ENCODE results near the gene GTF3C5.
"Not testable (repeated sequence)": the region's sequence is repeated elsewhere in the genome, so short reads cannot be mapped to it uniquely, and the experiment has no call there.

The GTF3C5 gene

DNA sequence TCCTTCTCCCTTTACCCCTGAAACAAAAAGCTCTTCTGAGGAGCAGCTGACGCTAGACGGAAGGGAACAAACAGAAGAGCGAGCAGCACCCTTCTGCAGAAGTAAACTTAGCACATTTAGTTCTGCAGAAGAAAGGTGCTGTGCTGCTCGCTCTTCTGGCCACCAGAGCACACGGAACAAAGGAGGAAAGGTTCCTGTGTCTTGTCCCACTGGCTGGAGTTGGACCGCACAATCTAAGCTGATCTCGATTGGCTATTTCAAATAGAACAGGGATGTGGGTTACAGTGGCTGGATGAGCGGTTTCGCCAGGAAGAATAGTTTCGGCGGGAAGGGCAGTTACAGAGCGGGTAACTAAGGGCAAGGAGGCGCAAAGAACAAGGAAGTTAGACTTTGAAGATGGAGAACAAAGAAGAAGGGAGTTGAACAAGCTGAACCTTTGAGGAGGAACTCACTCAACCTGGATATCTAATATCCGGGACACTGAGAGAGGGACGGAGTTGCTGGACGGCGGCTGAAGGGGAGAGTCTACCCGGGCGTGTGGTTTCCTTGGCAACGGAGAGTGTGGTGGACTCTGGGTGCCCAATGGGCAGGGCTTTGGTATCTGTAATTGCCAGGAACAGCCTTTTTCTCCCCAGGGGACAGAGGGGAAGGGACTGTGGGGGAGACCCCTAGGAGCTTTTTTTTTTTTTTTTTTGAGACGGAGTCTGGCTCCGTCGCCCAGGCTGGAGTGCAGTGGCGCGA lies 7.1 kb downstream of the GTF3C5 start:
- Histone ChIP-seq H3K4me3 (ENCODE audit: insufficient read depth, low read length, poor library complexity, severe bottlenecking) (no peak overlapping the region), H3F3A (ENCODE audit: insufficient read depth) (no peaks in the 10 kb centered on the region), H3K9me3 (ENCODE audit: insufficient read depth, low read length) (no peaks in the 10 kb centered on the region), H3K9me2 (replicated peaks; ENCODE audit: insufficient read depth, low read length) (no peaks in the 10 kb centered on the region), H4K20me1 (ENCODE audit: low read depth, low read length) (peaks cover 8% of the 10 kb centered on the region; the same call in 1 of the 2 replicates), H3K27ac (ENCODE audit: low read depth, low read length) (no peak overlapping the region), H3K9ac (ENCODE audit: low read length) (no peak overlapping the region), H3K79me2 (ENCODE audit: insufficient read depth, low read length) (peaks cover 80% of the 10 kb centered on the region), H2AFZ (ENCODE audit: low read depth, low read length, severe bottlenecking) (no peak overlapping the region), H3K4me2 (ENCODE audit: low read depth, low read length, poor library complexity, severe bottlenecking) (no peak overlapping the region), H3K36me3 (ENCODE audit: low read length) (0 out of 2 replicates have a peak, but pooled peaks cover 3% of the 10 kb centered on the region), H3K27me3 (ENCODE audit: low read length) (no peaks in the 10 kb centered on the region)
- TF ChIP-seq CTCF (IDR thresholded peaks at IDR 0.05; ENCODE audit: insufficient read depth, low read length, poor library complexity, severe bottlenecking) (no peak), EZH2phosphoT487 (conservative IDR thresholded peaks at IDR 0.05; ENCODE audit: low read length) (no peak)

DNA sequence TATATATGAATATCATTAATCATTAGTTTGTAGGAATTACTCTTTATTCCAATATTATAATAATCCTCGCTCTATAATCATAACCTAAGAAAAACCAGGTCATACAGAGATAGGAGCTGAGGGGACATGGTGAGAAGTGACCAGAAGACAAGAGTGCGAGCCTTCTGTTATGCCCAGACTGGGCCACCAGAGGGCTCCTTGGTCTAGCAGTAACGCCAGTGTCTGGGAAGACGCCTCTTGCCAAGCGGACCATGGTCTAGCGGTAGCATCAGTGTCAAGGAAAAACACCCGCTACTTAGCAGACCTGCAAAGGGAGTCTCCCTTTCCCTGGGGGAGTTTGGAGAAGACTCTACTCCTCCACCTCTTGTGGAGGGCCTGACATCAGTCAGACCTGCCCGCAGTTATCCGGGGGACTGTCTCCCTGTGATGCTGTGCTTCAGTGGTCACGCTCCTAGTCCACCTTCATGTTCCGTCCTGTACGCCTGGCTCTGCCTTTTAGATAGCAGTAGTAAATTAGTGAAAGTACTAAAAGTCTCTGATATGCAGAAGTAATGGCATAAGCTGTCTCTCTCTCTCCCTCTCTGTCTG lies 10.2 kb downstream of the GTF3C5 start:
- H3K27ac ChIP-seq (ENCODE audit: low read depth, low read length); H3K4me2 ChIP-seq (ENCODE audit: low read depth, low read length, poor library complexity, severe bottlenecking); H3F3A ChIP-seq (ENCODE audit: insufficient read depth); H2AFZ ChIP-seq (ENCODE audit: low read depth, low read length, severe bottlenecking); H3K4me3 ChIP-seq (ENCODE audit: insufficient read depth, low read length, poor library complexity, severe bottlenecking); H3K9me3 ChIP-seq (ENCODE audit: insufficient read depth, low read length); H3K9me2 ChIP-seq (replicated peaks; ENCODE audit: insufficient read depth, low read length); H4K20me1 ChIP-seq (ENCODE audit: low read depth, low read length); H3K27me3 ChIP-seq (ENCODE audit: low read length); H3K36me3 ChIP-seq (ENCODE audit: low read length); H3K9ac ChIP-seq (ENCODE audit: low read length): not testable (repeated sequence)
- peaks cover 49% of the 10 kb centered on the region for H3K79me2 ChIP-seq (ENCODE audit: insufficient read depth, low read length)
- TF ChIP-seq CTCF (IDR thresholded peaks at IDR 0.05; ENCODE audit: insufficient read depth, low read length, poor library complexity, severe bottlenecking) = peak; percentile 22

GRCh38 chr9:133041958-133042357 lies 11.2 kb downstream of the GTF3C5 start:
- peaks cover 4% of the 10 kb centered on the region; the same call in 1 of the 2 replicates for H4K20me1 ChIP-seq (ENCODE audit: low read depth, low read length)

More at GRCh38 chr9:133041958-133042357, 11.2 kb downstream of the GTF3C5 start:
- Histone ChIP-seq H3K27me3 (ENCODE audit: low read length) (no peaks in the 10 kb centered on the region), H3K27ac (ENCODE audit: low read depth, low read length) (no peak overlapping the region), H3K79me2 (ENCODE audit: insufficient read depth, low read length) (peaks cover 39% of the 10 kb centered on the region; the same call in 1 of the 2 replicates), H3K36me3 (ENCODE audit: low read length) (0 out of 2 replicates have a peak, but pooled peaks cover 3% of the 10 kb centered on the region), H3K4me3 (ENCODE audit: insufficient read depth, low read length, poor library complexity, severe bottlenecking) (no peak overlapping the region), H3K9me3 (ENCODE audit: insufficient read depth, low read length) (no peaks in the 10 kb centered on the region), H3F3A (ENCODE audit: insufficient read depth) (no peaks in the 10 kb centered on the region), H3K9me2 (replicated peaks; ENCODE audit: insufficient read depth, low read length) (no peaks in the 10 kb centered on the region), H3K9ac (ENCODE audit: low read length) (no peak overlapping the region), H2AFZ (ENCODE audit: low read depth, low read length, severe bottlenecking) (no peak overlapping the region), H3K4me2 (ENCODE audit: low read depth, low read length, poor library complexity, severe bottlenecking) (no peak overlapping the region)
- TF ChIP-seq EZH2phosphoT487 (conservative IDR thresholded peaks at IDR 0.05; ENCODE audit: low read length) (no peak), CTCF (IDR thresholded peaks at IDR 0.05; ENCODE audit: insufficient read depth, low read length, poor library complexity, severe bottlenecking) (no peak)

Measured in SU-DHL-6 (cell line).